ENCODE measurements around the gene MAP7.
"Not testable (repeated sequence)": the region's sequence is repeated elsewhere in the genome, so short reads cannot be mapped to it uniquely, and the experiment has no call there.

Gene MAP7

DNA sequence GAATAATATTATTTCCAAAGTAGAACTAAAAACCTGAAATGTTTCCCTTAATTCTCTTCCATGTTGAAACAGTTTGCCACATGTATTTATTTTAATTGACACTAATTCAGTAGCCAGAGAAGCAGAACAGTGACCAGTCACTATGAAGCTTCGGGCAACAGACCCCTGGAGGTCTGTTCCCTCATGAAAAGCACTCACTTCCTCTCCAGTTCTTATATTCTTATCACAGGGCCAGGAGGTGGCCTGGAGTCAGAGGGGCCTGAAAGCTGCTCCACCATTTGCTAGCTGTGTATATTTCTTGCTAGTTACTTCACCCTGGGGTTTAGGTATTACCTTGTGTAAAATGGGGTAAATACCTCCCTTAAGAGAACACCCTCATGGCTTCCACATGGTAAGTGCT is 49.1 kb downstream of the MAP7 start:
- TF ChIP-seq, protein P1, sequence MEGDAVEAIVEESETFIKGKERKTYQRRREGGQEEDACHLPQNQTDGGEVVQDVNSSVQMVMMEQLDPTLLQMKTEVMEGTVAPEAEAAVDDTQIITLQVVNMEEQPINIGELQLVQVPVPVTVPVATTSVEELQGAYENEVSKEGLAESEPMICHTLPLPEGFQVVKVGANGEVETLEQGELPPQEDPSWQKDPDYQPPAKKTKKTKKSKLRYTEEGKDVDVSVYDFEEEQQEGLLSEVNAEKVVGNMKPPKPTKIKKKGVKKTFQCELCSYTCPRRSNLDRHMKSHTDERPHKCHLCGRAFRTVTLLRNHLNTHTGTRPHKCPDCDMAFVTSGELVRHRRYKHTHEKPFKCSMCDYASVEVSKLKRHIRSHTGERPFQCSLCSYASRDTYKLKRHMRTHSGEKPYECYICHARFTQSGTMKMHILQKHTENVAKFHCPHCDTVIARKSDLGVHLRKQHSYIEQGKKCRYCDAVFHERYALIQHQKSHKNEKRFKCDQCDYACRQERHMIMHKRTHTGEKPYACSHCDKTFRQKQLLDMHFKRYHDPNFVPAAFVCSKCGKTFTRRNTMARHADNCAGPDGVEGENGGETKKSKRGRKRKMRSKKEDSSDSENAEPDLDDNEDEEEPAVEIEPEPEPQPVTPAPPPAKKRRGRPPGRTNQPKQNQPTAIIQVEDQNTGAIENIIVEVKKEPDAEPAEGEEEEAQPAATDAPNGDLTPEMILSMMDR (IDR thresholded peaks at IDR 0.05; ENCODE audit: low read depth, low read length, poor library complexity, severe bottlenecking) = no peak
- TF ChIP-seq EZH2phosphoT487 (IDR thresholded peaks at IDR 0.05; ENCODE audit: borderline replicate concordance, low read length) = no peak
- H4K20me1 ChIP-seq (ENCODE audit: control insufficient read depth, insufficient read depth, low read depth, low read length) = no peaks in the 10 kb centered on the region
- no peaks in the 10 kb centered on the region for H3K9me3 ChIP-seq (ENCODE audit: control insufficient read depth, insufficient read depth, low read length)
- no peaks in the 10 kb centered on the region for H3K79me2 ChIP-seq (ENCODE audit: control insufficient read depth, low read length)
- no peak overlapping the region for H3K4me2 ChIP-seq (ENCODE audit: low read length)
- no peaks in the 10 kb centered on the region for H3K4me1 ChIP-seq (ENCODE audit: control insufficient read depth, low read length)
- no peak overlapping the region for H3K27ac ChIP-seq (ENCODE audit: low read depth, low read length)
- no peaks in the 10 kb centered on the region for H3K27me3 ChIP-seq (ENCODE audit: control insufficient read depth, low read length)
- no peaks in the 10 kb centered on the region for H3F3A ChIP-seq (ENCODE audit: control insufficient read depth, insufficient read depth)
- H3K36me3 ChIP-seq (ENCODE audit: control insufficient read depth, low read length) = no peaks in the 10 kb centered on the region
- no peak overlapping the region for H3K4me3 ChIP-seq (ENCODE audit: low read length)
- no peaks in the 10 kb centered on the region for H3K9me2 ChIP-seq (replicated peaks; ENCODE audit: control insufficient read depth, low read length)

- Histone ChIP-seq H3K36me3 (ENCODE audit: control insufficient read depth, low read length) (no peaks in the 10 kb centered on the region), H4K20me1 (ENCODE audit: control insufficient read depth, insufficient read depth, low read depth, low read length) (no peaks in the 10 kb centered on the region), H3K9me3 (ENCODE audit: control insufficient read depth, insufficient read depth, low read length) (no peaks in the 10 kb centered on the region), H3K27me3 (ENCODE audit: control insufficient read depth, low read length) (no peaks in the 10 kb centered on the region), H3K4me3 (ENCODE audit: low read length) (no peak overlapping the region), H3K4me2 (ENCODE audit: low read length) (no peak overlapping the region), H3F3A (ENCODE audit: control insufficient read depth, insufficient read depth) (no peaks in the 10 kb centered on the region), H3K27ac (ENCODE audit: low read depth, low read length) (no peak overlapping the region), H3K79me2 (ENCODE audit: control insufficient read depth, low read length) (no peaks in the 10 kb centered on the region), H3K9me2 (replicated peaks; ENCODE audit: control insufficient read depth, low read length) (no peaks in the 10 kb centered on the region), H3K4me1 (ENCODE audit: control insufficient read depth, low read length) (no peaks in the 10 kb centered on the region)
- TF ChIP-seq EZH2phosphoT487 (IDR thresholded peaks at IDR 0.05; ENCODE audit: borderline replicate concordance, low read length) = no peak
- TF ChIP-seq, protein P1 (IDR thresholded peaks at IDR 0.05; ENCODE audit: low read depth, low read length, poor library complexity, severe bottlenecking) = no peak
Observed at GRCh38 chr6:136500414-136500813, 49.8 kb downstream of the MAP7 start.

- Histone ChIP-seq H3F3A (ENCODE audit: control insufficient read depth, insufficient read depth) (no peaks in the 10 kb centered on the region), H3K27ac (ENCODE audit: low read depth, low read length) (no peak overlapping the region), H3K4me3 (ENCODE audit: low read length) (no peak overlapping the region), H3K9me2 (replicated peaks; ENCODE audit: control insufficient read depth, low read length) (no peaks in the 10 kb centered on the region), H3K79me2 (ENCODE audit: control insufficient read depth, low read length) (no peaks in the 10 kb centered on the region), H3K9me3 (ENCODE audit: control insufficient read depth, insufficient read depth, low read length) (no peaks in the 10 kb centered on the region), H3K4me1 (ENCODE audit: control insufficient read depth, low read length) (no peaks in the 10 kb centered on the region), H3K27me3 (ENCODE audit: control insufficient read depth, low read length) (no peaks in the 10 kb centered on the region), H3K4me2 (ENCODE audit: low read length) (no peak overlapping the region), H4K20me1 (ENCODE audit: control insufficient read depth, insufficient read depth, low read depth, low read length) (no peaks in the 10 kb centered on the region), H3K36me3 (ENCODE audit: control insufficient read depth, low read length) (no peaks in the 10 kb centered on the region)
- TF ChIP-seq EZH2phosphoT487 (IDR thresholded peaks at IDR 0.05; ENCODE audit: borderline replicate concordance, low read length) = no peak
- TF ChIP-seq, protein P1 (IDR thresholded peaks at IDR 0.05; ENCODE audit: low read depth, low read length, poor library complexity, severe bottlenecking) = no peak
Observed at GRCh38 chr6:136499370-136499769, 50.9 kb downstream of the MAP7 start.

DNA sequence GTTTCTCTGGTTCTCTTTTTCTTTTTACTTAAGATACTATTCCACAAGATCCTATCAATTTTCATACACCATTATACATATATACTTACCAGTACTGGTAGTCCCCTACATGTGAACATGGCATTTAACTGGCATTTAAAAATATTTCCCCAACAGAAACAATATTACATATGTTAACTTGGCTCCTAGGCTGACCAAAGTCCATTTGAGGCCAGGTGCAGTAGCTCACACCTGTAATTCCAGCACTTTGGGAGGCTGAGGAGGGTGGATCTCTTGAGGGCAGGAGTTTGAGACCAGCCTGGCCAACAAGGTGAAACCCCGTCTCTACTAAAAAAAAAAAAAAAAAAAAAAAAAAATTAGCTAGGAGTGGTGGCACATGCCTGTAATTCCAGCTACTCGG is 53.8 kb downstream of the MAP7 start:
- H3K4me3 ChIP-seq (ENCODE audit: low read length); H3K9me2 ChIP-seq (replicated peaks; ENCODE audit: control insufficient read depth, low read length); H3K79me2 ChIP-seq (ENCODE audit: control insufficient read depth, low read length); H3K9me3 ChIP-seq (ENCODE audit: control insufficient read depth, insufficient read depth, low read length); H3K27ac ChIP-seq (ENCODE audit: low read depth, low read length); H4K20me1 ChIP-seq (ENCODE audit: control insufficient read depth, insufficient read depth, low read depth, low read length); H3K4me1 ChIP-seq (ENCODE audit: control insufficient read depth, low read length); H3F3A ChIP-seq (ENCODE audit: control insufficient read depth, insufficient read depth); H3K4me2 ChIP-seq (ENCODE audit: low read length); H3K36me3 ChIP-seq (ENCODE audit: control insufficient read depth, low read length); H3K27me3 ChIP-seq (ENCODE audit: control insufficient read depth, low read length): not testable (repeated sequence)

All from DOHH2 (cell line).